ENCODE data around the gene SLC16A3.

GRCh38 chr17:82278308-82278707, 49.5 kb downstream of the SLC16A3 start:
- TF ChIP-seq, protein P1, sequence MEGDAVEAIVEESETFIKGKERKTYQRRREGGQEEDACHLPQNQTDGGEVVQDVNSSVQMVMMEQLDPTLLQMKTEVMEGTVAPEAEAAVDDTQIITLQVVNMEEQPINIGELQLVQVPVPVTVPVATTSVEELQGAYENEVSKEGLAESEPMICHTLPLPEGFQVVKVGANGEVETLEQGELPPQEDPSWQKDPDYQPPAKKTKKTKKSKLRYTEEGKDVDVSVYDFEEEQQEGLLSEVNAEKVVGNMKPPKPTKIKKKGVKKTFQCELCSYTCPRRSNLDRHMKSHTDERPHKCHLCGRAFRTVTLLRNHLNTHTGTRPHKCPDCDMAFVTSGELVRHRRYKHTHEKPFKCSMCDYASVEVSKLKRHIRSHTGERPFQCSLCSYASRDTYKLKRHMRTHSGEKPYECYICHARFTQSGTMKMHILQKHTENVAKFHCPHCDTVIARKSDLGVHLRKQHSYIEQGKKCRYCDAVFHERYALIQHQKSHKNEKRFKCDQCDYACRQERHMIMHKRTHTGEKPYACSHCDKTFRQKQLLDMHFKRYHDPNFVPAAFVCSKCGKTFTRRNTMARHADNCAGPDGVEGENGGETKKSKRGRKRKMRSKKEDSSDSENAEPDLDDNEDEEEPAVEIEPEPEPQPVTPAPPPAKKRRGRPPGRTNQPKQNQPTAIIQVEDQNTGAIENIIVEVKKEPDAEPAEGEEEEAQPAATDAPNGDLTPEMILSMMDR (IDR thresholded peaks at IDR 0.05) = no peak
- TF ChIP-seq POLR2A (IDR thresholded peaks at IDR 0.05) (no peak), POLR2AphosphoS5 (IDR thresholded peaks at IDR 0.05; ENCODE audit: insufficient read depth in 1 of 2, low read depth in 1 of 2) (no peak)

All from vagina (tissue), 2 donors.